Lung microvascular endothelial cell (primary cell): ENCODE data around the gene NCAPG. TPM values are rescaled to one million over a fixed set of nuclear protein-coding genes. Genes with fewer than 3 reads are reported as not detected.
A peak's percentile ranks its signal among the peaks of the same experiment; 100 is the strongest.
"Not testable (repeated sequence)": the region's sequence is repeated elsewhere in the genome, so short reads cannot be mapped to it uniquely, and the experiment has no call there.

Source experiments
- DNase-seq, 2 donors: peaks; one replicate each; pipeline versions ENCODE4 v3.0.0 to v3.0.0-alpha.2; 2010; ENCODE audit warnings: low read depth in 2 of 2
- total RNA-seq: library from RNA; depleted of rRNA; stranded (reverse); fragments of >200 nt; gene quantifications from 2 replicates; pipeline ENCODE4 v1.2.1, GENCODE V29; 2014

Gene NCAPG
- total RNA-seq, 1 donor from 2014 or later = 4.0 TPM

- DNase-seq = no peak
Measured at GRCh38 chr4:17787315-17787714, 23.5 kb upstream of the NCAPG start.

GRCh38 chr4:17788956-17789355, 21.8 kb upstream of the NCAPG start:
- no peak for DNase-seq

- DNase-seq = no peak
Measured at GRCh38 chr4:17794730-17795129, 16.0 kb upstream of the NCAPG start.

- DNase-seq = no peak
Measured at GRCh38 chr4:17797808-17798207, 13.0 kb upstream of the NCAPG start.

GRCh38 chr4:17805580-17806155, 5.1 kb upstream of the NCAPG start:
- DNase-seq = no peak

GRCh38 chr4:17807446-17807845, 3.3 kb upstream of the NCAPG start:
- no peak for DNase-seq

- no peak for DNase-seq
Measured at GRCh38 chr4:17809667-17810066, 1.1 kb upstream of the NCAPG start.

GRCh38 chr4:17811078-17811603, 362 bp downstream of the NCAPG start:
- no peak for DNase-seq

GRCh38 chr4:17812125-17812524, 1.3 kb downstream of the NCAPG start:
- DNase-seq = no peak

GRCh38 chr4:17812801-17813200, 2.0 kb downstream of the NCAPG start:
- peak; percentile 37 for DNase-seq

- DNase-seq = peak; percentile 55 to 77
Measured at GRCh38 chr4:17814140-17814539, 3.4 kb downstream of the NCAPG start.

GRCh38 chr4:17816142-17816541, 5.4 kb downstream of the NCAPG start:
- DNase-seq = no peak

- peak; percentile 66 to 71 for DNase-seq
Measured at GRCh38 chr4:17817027-17817426, 6.2 kb downstream of the NCAPG start.

GRCh38 chr4:17823871-17824669, 13.3 kb downstream of the NCAPG start:
- peak in 1 of 2 donors; percentile 3 for DNase-seq

- DNase-seq = no peak
Measured at GRCh38 chr4:17846266-17846665, 35.5 kb downstream of the NCAPG start.

GRCh38 chr4:17850295-17850694, 39.5 kb downstream of the NCAPG start:
- not testable (repeated sequence) for DNase-seq

GRCh38 chr4:17851959-17852358, 41.2 kb downstream of the NCAPG start:
- no peak for DNase-seq

- DNase-seq = no peak
Measured at GRCh38 chr4:17854036-17854435, 43.3 kb downstream of the NCAPG start.

- no peak for DNase-seq
Measured at GRCh38 chr4:17859793-17860406, 49.1 kb downstream of the NCAPG start.

- DNase-seq = not testable (repeated sequence)
Measured at GRCh38 chr4:17861906-17862305, 51.1 kb downstream of the NCAPG start.

GRCh38 chr4:17865866-17866363, 55.1 kb downstream of the NCAPG start:
- no peak for DNase-seq

GRCh38 chr4:17866810-17867209, 56.0 kb downstream of the NCAPG start:
- DNase-seq = no peak
